Gastrocnemius medialis (tissue), 4 donors: ENCODE measurements around the gene R3HDM2. TPM values are rescaled to one million over a fixed set of nuclear protein-coding genes. Genes with fewer than 3 reads are reported as not detected.
A peak's percentile ranks its signal among the peaks of the same experiment; 100 is the strongest.

Experiments used
- ATAC-seq, 2 donors: fragments of 150-250 bp; one replicate each; pipeline ENCODE4 v1.9.1; 2016
- DNase-seq, 2 donors: peaks; one replicate each; pipeline ENCODE4 v3.0.0-alpha.2; 2019
- H3K27ac ChIP-seq, 4 donors: fragments of 200-600 bp; sonication (generic); 1 replicate in 1 of 4; 2 replicates in 3 of 4; pipeline ENCODE4 v1.5.1; 2016 to 2018; ENCODE audit warnings: mild to moderate bottlenecking in 2 of 4, moderate library complexity in 1 of 4
- H3K27me3 ChIP-seq, 3 donors: fragments of 200-600 bp; sonication (generic) in 2 of 3; 1 replicate in 1 of 3; 2 replicates in 2 of 3; pipeline versions ENCODE4 v1.5.1 to v1.6.0; 2016 to 2019; ENCODE audit warnings: mild to moderate bottlenecking in 1 of 3, moderate library complexity in 1 of 3
- H3K36me3 ChIP-seq, 2 donors: fragments of 200-600 bp; sonication (generic) in 1 of 2; one replicate each; pipeline ENCODE4 v1.5.1; 2017 to 2018
- H3K4me1 ChIP-seq, 2 donors: fragments of 200-600 bp; sonication (generic) in 1 of 2; one replicate each; pipeline ENCODE4 v1.5.1; 2016 to 2017; ENCODE audit warnings: mild to moderate bottlenecking in 2 of 2
- H3K4me3 ChIP-seq, 4 donors: fragments of 200-600 bp; sonication (generic) in 3 of 4; 1 replicate in 1 of 4; 2 replicates in 3 of 4; pipeline ENCODE4 v1.5.1; 2016 to 2019; ENCODE audit warnings: mild to moderate bottlenecking in 2 of 4
- H3K9me3 ChIP-seq, 3 donors: fragments of 200-600 bp; sonication (generic) in 2 of 3; 1 replicate in 1 of 3; 2 replicates in 2 of 3; pipeline ENCODE4 v1.5.1; 2016 to 2019
- CTCF ChIP-seq, 5 experiments: fragments of 450-650 bp in 3 of 5; fragments of 200-600 bp in 2 of 5; sonication (generic) in 2 of 5; IDR thresholded peaks in 4 of 5; conservative IDR thresholded peaks in 1 of 5; 1 replicate in 4 of 5; 2 replicates in 1 of 5; pipeline ENCODE4 v1.5.1; 2016 to 2019; ENCODE audit warnings: antibody characterized with exemption in 5 of 5, mild to moderate bottlenecking in 3 of 5, moderate library complexity in 3 of 5
- POLR2A ChIP-seq, 2 donors: fragments of 450-650 bp; IDR thresholded peaks; one replicate each; pipeline ENCODE4 v1.6.1; 2017; ENCODE audit warnings: antibody characterized with exemption in 2 of 2, mild to moderate bottlenecking in 2 of 2, moderate library complexity in 2 of 2
- in situ Hi-C, 4 donors: fragments of 200-750 bp; cut with MboI; loops; one replicate each; pipeline versions ENCODE4 v1.15.0 to v1.8.0; 2017; ENCODE audit warnings: low sequenced_read_pairs in 4 of 4
- intact Hi-C: fragments of 100-400 bp; cut with DNase I; formaldehyde crosslinking; loops from one replicate; pipeline ENCODE4 v1.15.1; 2023; ENCODE audit warnings: low total_unique reads
- total RNA-seq, 4 donors: library from RNA; depleted of rRNA; stranded (reverse); fragments of >200 nt; gene quantifications; one replicate each; pipeline versions ENCODE4 v1.1.0 to v1.2.3, GENCODE V29; 2016

R3HDM2 gene
- total RNA-seq, 4 donors from 2014 or later, result 24.1 to 27.1 (median 25.6) TPM

- Histone ChIP-seq H3K27me3 (peaks cover 17 to 21% (median 19%) of the 10 kb centered on the region in 3 donors), H3K4me3 (no peak overlapping the region), H3K4me1 (peaks cover 14 to 22% of the 10 kb centered on the region in 2 donors), H3K36me3 (peaks cover 0 to 18% of the 10 kb centered on the region in 2 donors), H3K27ac (peak overlapping the region in 3 of 4 donors; percentile 59 to 68 (median 62)), H3K9me3 (no peaks in the 10 kb centered on the region)
- intact Hi-C loops (no loop called here), in situ Hi-C loops (no loop called here)
- no peak for ATAC-seq
- no peak for DNase-seq
- TF ChIP-seq POLR2A (IDR thresholded peaks at IDR 0.05), result no peak
- no peak for TF ChIP-seq CTCF (IDR thresholded peaks at IDR 0.05 in 4 of 5, conservative IDR thresholded peaks at IDR 0.05 in 1 of 5)
Observed at GRCh38 chr12:57234571-57235016, 196.2 kb downstream of the R3HDM2 start.

- ATAC-seq, result no peak
- in situ Hi-C loops (no loop called here), intact Hi-C loops (no loop called here)
- Histone ChIP-seq H3K4me3 (no peak overlapping the region), H3K9me3 (no peaks in the 10 kb centered on the region), H3K36me3 (peaks cover 0 to 18% of the 10 kb centered on the region in 2 donors), H3K27ac (peak overlapping the region in 3 of 4 donors; percentile 59 to 68 (median 62)), H3K27me3 (peaks cover 17 to 21% (median 19%) of the 10 kb centered on the region in 3 donors), H3K4me1 (peaks cover 14 to 18% of the 10 kb centered on the region in 2 donors)
- no peak for TF ChIP-seq POLR2A (IDR thresholded peaks at IDR 0.05)
- TF ChIP-seq CTCF (IDR thresholded peaks at IDR 0.05 in 4 of 5, conservative IDR thresholded peaks at IDR 0.05 in 1 of 5), result no peak
- no peak for DNase-seq
Observed at GRCh38 chr12:57234233-57234570, 196.6 kb downstream of the R3HDM2 start.

DNA sequence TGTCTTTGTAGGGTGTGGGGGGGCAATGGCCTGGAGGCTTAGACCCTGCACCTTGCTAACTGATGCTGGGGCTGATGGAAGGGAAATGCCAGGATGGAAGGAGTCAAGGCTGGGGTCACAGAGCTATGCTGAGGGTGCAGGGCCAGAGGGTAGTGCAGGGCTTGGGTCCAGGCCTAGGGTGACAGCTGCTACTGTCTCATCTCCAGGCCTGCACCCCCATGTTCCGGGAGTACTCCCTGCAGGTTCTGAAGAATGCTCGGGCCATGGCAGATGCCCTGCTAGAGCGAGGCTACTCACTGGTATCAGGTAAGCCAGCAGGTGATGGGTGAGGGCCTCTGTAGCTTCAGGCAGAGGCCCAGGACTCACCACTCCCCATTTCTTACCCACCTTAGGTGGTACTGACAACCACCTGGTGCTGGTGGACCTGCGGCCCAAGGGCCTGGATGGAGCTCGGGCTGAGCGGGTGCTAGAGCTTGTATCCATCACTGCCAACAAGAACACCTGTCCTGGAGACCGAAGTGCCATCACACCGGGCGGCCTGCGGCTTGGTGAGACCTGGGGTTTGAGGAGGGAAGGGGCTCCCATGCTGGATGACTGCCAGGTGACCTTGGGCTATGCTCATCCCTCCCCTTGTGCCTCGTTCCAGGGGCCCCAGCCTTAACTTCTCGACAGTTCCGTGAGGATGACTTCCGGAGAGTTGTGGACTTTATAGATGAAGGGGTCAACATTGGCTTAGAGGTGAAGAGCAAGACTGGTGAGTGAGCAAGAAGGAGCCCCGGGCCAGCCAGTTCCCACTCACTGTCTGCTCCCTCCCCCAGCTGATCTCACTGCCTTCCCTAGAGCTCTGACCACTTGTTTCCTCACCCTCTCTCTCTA lies 197.2 kb downstream of the R3HDM2 start:
- Histone ChIP-seq H3K27me3 (peaks cover 17 to 21% (median 19%) of the 10 kb centered on the region in 3 donors), H3K9me3 (no peaks in the 10 kb centered on the region), H3K27ac (peak overlapping the region in 1 of 4 donors; percentile 59), H3K4me1 (peaks cover 10 to 18% of the 10 kb centered on the region in 2 donors), H3K4me3 (no peak overlapping the region), H3K36me3 (peaks cover 0 to 18% of the 10 kb centered on the region in 2 donors)
- TF ChIP-seq POLR2A (IDR thresholded peaks at IDR 0.05) (no peak), CTCF (IDR thresholded peaks at IDR 0.05 in 4 of 5, conservative IDR thresholded peaks at IDR 0.05 in 1 of 5) (no peak)
- in situ Hi-C loops (no loop called here), intact Hi-C loops (no loop called here)
- no peak for DNase-seq
- ATAC-seq, result no peak

DNA sequence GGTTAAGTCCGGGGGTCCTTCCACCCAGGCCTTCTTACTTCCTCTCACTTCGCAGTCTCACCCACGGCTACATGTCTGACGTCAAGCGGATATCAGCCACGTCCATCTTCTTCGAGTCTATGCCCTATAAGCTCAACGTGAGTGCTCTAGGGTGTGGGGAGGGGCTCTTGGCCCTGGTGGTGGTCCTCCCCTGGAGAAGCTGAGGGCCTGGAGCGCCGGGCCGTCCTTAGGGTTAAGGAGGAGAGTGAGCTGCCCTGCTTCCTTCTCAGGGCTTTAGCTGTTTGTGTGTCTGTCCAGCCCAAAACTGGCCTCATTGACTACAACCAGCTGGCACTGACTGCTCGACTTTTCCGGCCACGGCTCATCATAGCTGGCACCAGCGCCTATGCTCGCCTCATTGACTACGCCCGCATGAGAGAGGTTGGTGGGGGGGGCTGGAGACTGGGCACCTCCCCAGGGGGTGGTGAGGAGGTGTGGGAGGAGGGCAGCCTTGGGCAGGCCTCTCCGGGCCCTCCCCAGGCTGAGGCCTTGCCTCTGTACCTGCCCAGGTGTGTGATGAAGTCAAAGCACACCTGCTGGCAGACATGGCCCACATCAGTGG lies 198.6 kb downstream of the R3HDM2 start:
- intact Hi-C loops, result no loop called here

More for the DNA sequence above, 198.6 kb downstream of the R3HDM2 start:
- no peak for ATAC-seq
- DNase-seq, result no peak
- Histone ChIP-seq H3K9me3 (no peaks in the 10 kb centered on the region), H3K4me1 (peaks cover 10 to 12% of the 10 kb centered on the region in 2 donors), H3K27ac (no peak overlapping the region), H3K4me3 (no peak overlapping the region), H3K27me3 (peaks cover 7 to 12% (median 11%) of the 10 kb centered on the region in 3 donors), H3K36me3 (peaks cover 0 to 18% of the 10 kb centered on the region in 2 donors)
- TF ChIP-seq POLR2A (IDR thresholded peaks at IDR 0.05), result no peak
- TF ChIP-seq CTCF (IDR thresholded peaks at IDR 0.05 in 4 of 5, conservative IDR thresholded peaks at IDR 0.05 in 1 of 5), result no peak
- in situ Hi-C loops, result no loop called here
